AG04450 (cell line): Measurements from ENCODE around the gene ETV5. TPM values are rescaled to one million over a fixed set of nuclear protein-coding genes. Genes with fewer than 3 reads are reported as not detected.

Source experiments
- CTCF ChIA-PET: fragments of 300-600, 350-600 bp; formaldehyde crosslinking; extraction: SDS; loops from one replicate; lab custom pipeline; 2022; ENCODE audit warnings: antibody characterized with exemption, inconsistent platforms; lab: Charles Lee
- POLR2A ChIA-PET: fragments of 350-600 bp; formaldehyde crosslinking; extraction: SDS; loops from one replicate; lab custom pipeline; 2021; ENCODE audit warnings: antibody characterized with exemption, inconsistent platforms; lab: Yijun Ruan, JAX
- DNase-seq: peaks from one replicate; pipeline ENCODE4 v3.0.0-alpha.2; 2011; ENCODE audit warnings: low read depth, low spot score
- H3K27ac ChIP-seq: one replicate; pipeline ENCODE4 v1.5.1; 2012; ENCODE audit warnings: low read depth, low read length, control low read depth
- H3K27me3 ChIP-seq: one replicate; pipeline ENCODE4 v1.6.0; 2012; ENCODE audit warnings: low read length; ENCODE audit not compliant: control insufficient read depth, insufficient read depth
- H3K4me3 ChIP-seq: 2 replicates; pipeline ENCODE4 v1.5.1; 2011; ENCODE audit warnings: mild to moderate bottlenecking, low read depth, low read length, control low read depth
- H3K9me3 ChIP-seq: 2 replicates; pipeline ENCODE4 v1.5.1; 2012; ENCODE audit warnings: low read length; ENCODE audit not compliant: control insufficient read depth, insufficient read depth
- CTCF ChIP-seq: IDR thresholded peaks from 2 replicates; pipeline ENCODE4 v1.5.1; 2011; ENCODE audit warnings: low read depth, low read length, control low read depth, inconsistent platforms
- polyA plus RNA-seq: library from polyadenylated mRNA; depleted of rRNA; stranded (reverse); fragments of >200 nt; gene quantifications from 2 replicates; pipeline ENCODE4 v1.2.3, GENCODE V29; 2011

Gene ETV5
- polyA plus RNA-seq, 1 experiment: 33.7 TPM

DNA sequence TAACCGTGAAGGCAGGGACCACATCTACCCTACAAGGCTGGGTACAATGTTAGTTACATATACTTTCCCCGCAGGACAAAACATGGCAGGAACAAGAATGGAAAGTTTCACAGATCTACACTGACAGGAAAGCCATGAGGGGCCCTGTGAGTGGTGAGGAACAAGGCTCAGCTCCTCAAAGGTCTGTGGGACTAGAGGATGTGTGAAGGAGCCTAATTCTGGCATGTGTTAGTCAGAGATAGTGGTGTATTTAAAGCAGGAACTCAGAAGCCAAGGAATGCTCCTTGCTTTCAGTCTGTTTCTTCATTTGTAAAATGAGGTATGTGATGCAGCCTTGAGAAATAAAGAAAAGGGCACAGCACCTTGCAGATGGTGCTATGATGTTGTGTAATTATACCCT, 25.1 kb downstream of the ETV5 start:
- TF ChIP-seq CTCF: no peak
- H3K9me3 ChIP-seq: no peaks in the 10 kb centered on the region
- no peak for DNase-seq
- no peaks in the 10 kb centered on the region for H3K27me3 ChIP-seq
- H3K27ac ChIP-seq: no peak overlapping the region
- H3K4me3 ChIP-seq: no peak overlapping the region
- CTCF ChIA-PET: no interaction called here
- POLR2A ChIA-PET: no interaction called here

GRCh38 chr3:186082150-186082549, 26.7 kb downstream of the ETV5 start:
- ChIA-PET CTCF (interaction anchor here (0.6 to 2.4 kb wide), 3 partner anchors 99 to 458 kb away, joined by 4 to 8 read pairs (median 5); no protein-coding TSS in a partner anchor), POLR2A (no interaction called here)
- no peak for TF ChIP-seq CTCF

GRCh38 chr3:186081678-186082077, 27.2 kb downstream of the ETV5 start:
- Histone ChIP-seq H3K4me3 (no peak overlapping the region), H3K9me3 (no peaks in the 10 kb centered on the region), H3K27me3 (no peaks in the 10 kb centered on the region), H3K27ac (no peak overlapping the region)
- POLR2A ChIA-PET: no interaction called here
- DNase-seq: no peak
- TF ChIP-seq CTCF: no peak
- CTCF ChIA-PET: interaction anchor here (0.6 to 2.4 kb wide), 5 partner anchors 21 to 459 kb away, joined by 3 to 8 read pairs (median 5); no protein-coding TSS in a partner anchor

More at GRCh38 chr3:186082150-186082549, 26.7 kb downstream of the ETV5 start:
- DNase-seq: no peak
- no peaks in the 10 kb centered on the region for H3K9me3 ChIP-seq
- H3K27me3 ChIP-seq: no peaks in the 10 kb centered on the region
- H3K4me3 ChIP-seq: no peak overlapping the region
- no peak overlapping the region for H3K27ac ChIP-seq

GRCh38 chr3:186080849-186081438, 27.9 kb downstream of the ETV5 start:
- no peak overlapping the region for H3K4me3 ChIP-seq
- CTCF ChIA-PET: interaction anchor here (0.8 to 2.4 kb wide), 4 partner anchors 16 to 460 kb away, joined by 3 to 8 read pairs (median 5); no protein-coding TSS in a partner anchor
- no peaks in the 10 kb centered on the region for H3K9me3 ChIP-seq
- no peak for DNase-seq
- no peak overlapping the region for H3K27ac ChIP-seq
- no peaks in the 10 kb centered on the region for H3K27me3 ChIP-seq
- POLR2A ChIA-PET: no interaction called here
- no peak for TF ChIP-seq CTCF

DNA sequence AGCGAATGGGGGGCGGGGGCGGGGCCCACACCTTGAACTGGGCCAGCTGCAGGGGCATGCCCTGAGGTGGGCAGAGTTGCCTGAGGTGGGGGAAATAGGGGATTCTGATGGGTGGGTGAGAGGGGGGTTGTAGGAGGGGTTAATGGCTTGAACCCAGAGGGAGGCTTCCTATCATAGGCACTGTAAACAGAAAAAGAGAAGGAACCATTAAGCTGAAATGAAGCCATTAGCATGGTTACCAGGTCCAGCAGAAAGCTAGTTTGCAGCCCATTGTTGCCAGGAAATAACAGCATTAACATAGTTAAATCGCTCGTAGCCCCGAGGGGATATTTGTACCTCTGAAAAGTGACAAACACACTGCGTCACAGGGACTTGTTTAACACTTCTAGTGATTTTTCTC, 29.0 kb downstream of the ETV5 start:
- Histone ChIP-seq H3K9me3 (no peaks in the 10 kb centered on the region), H3K4me3 (no peak overlapping the region), H3K27ac (no peak overlapping the region), H3K27me3 (no peaks in the 10 kb centered on the region)
- TF ChIP-seq CTCF: no peak
- ChIA-PET POLR2A (no interaction called here), CTCF (interaction anchor here (0.6 to 2.4 kb wide), 3 partner anchors 33 to 461 kb away, joined by 3 to 8 read pairs (median 7); no protein-coding TSS in a partner anchor)
- DNase-seq: no peak
